Smooth muscle cell (in vitro differentiated cells): ENCODE data around the gene HDAC4. TPM values are rescaled to one million over a fixed set of nuclear protein-coding genes. Genes with fewer than 3 reads are reported as not detected.

ENCODE experiments used
- DNase-seq: peaks from one replicate; lab custom pipeline; 2025; ENCODE audit not compliant: unreplicated experiment; lab: John Stamatoyannopoulos, UW
- H2AFZ ChIP-seq: fragments of 200-600 bp; sonication (generic); 2 replicates; pipeline ENCODE4 v1.6.0; 2016; ENCODE audit warnings: antibody characterized with exemption, low read depth, mild to moderate bottlenecking
- H3F3A ChIP-seq: fragments of 200-600 bp; sonication (generic); 2 replicates; pipeline ENCODE4 v1.6.0; 2017; ENCODE audit warnings: antibody characterized with exemption, low read depth
- H3K27ac ChIP-seq: fragments of 200-600 bp; sonication (generic); 2 replicates; pipeline ENCODE4 v1.5.1; 2016; ENCODE audit warnings: low read depth, mild to moderate bottlenecking
- H3K27me3 ChIP-seq: fragments of 200-600 bp; sonication (generic); 2 replicates; pipeline ENCODE4 v1.6.1; 2016; ENCODE audit warnings: low read depth, mild to moderate bottlenecking
- H3K36me3 ChIP-seq: fragments of 200-600 bp; sonication (generic); 2 replicates; pipeline ENCODE4 v1.5.1; 2016; ENCODE audit warnings: low read depth
- H3K4me1 ChIP-seq: fragments of 200-600 bp; sonication (generic); 2 replicates; pipeline ENCODE4 v1.5.1; 2016; ENCODE audit warnings: low read depth
- H3K4me2 ChIP-seq: fragments of 200-600 bp; sonication (generic); 2 replicates; pipeline ENCODE4 v1.6.0; 2016; ENCODE audit warnings: mild to moderate bottlenecking
- H3K4me3 ChIP-seq: fragments of 200-600 bp; sonication (generic); 2 replicates; pipeline ENCODE4 v1.5.1; 2016; ENCODE audit warnings: mild to moderate bottlenecking
- H3K79me2 ChIP-seq: fragments of 200-600 bp; sonication (generic); 2 replicates; pipeline ENCODE4 v1.6.0; 2016; ENCODE audit warnings: low read depth, mild to moderate bottlenecking
- H3K9ac ChIP-seq: fragments of 200-600 bp; sonication (generic); 2 replicates; pipeline ENCODE4 v1.6.0; 2016; ENCODE audit warnings: low read depth
- H3K9me3 ChIP-seq: fragments of 200-600 bp; sonication (generic); replicated peaks from 2 replicates; pipeline ENCODE4 v1.5.1; 2016; ENCODE audit warnings: low read depth
- H4K20me1 ChIP-seq: fragments of 200-600 bp; sonication (generic); 2 replicates; pipeline ENCODE4 v1.6.0; 2016; ENCODE audit warnings: low read depth
- WGBS: methylation state at CpG from one replicate; pipeline ENCODE4 v1.1.7; 2016; ENCODE audit warnings: low lambda C conversion rate; 5-methylcytosine and 5-hydroxymethylcytosine counted together
- polyA plus RNA-seq: library from polyadenylated mRNA; unstranded; fragments of >200 nt; fragmentation: Nextera tagmentation; extraction: Ambion mirVana; gene quantifications from 2 replicates; pipeline ENCODE4 v1.2.1, GENCODE V29; 2016
- total RNA-seq: library from RNA; depleted of rRNA; stranded (reverse); fragments of >200 nt; gene quantifications from 2 replicates; pipeline ENCODE4 v1.2.3, GENCODE V29; 2014
- TF ChIP-seq, protein P1 (sequence below): fragments of 200-600 bp; sonication (generic); IDR thresholded peaks from 2 replicates; pipeline ENCODE4 v1.5.1; 2017; ENCODE audit warnings: borderline replicate concordance, mild to moderate bottlenecking, antibody characterized with exemption; ENCODE audit not compliant: insufficient read depth, poor library complexity, severe bottlenecking

Gene HDAC4
- total and polyA plus RNA-seq, 2 experiments from 2014 or later = 6.2 to 35.7 TPM

DNA sequence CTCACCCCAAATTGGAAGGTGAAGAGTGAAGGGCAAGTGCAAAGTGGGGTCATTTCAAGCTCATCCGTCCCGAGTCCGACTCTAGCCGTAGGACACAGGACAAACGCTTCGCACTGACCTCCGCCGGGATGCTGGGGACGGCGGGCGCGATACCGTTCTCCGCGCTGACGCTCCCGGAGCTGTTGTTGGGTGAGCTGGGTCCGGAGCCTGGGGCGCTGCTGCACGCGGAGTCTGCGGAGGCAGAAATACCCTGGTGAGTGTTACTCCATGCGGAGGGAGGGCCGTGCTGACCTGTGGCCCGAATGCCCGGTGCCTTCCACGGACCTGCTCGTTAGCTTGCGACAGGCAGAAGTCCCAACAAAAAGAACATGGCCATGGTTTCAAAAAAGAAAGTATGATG, 261.3 kb downstream of the HDAC4 start:
- H3K9ac ChIP-seq = no peak overlapping the region
- no peaks in the 10 kb centered on the region for H3K4me1 ChIP-seq
- H3K27me3 ChIP-seq = no peaks in the 10 kb centered on the region
- H3K79me2 ChIP-seq = no peaks in the 10 kb centered on the region
- no peak overlapping the region for H3K4me2 ChIP-seq
- H3K4me3 ChIP-seq = no peak overlapping the region
- no peak overlapping the region for H3K27ac ChIP-seq
- no peaks in the 10 kb centered on the region for H3K9me3 ChIP-seq
- WGBS = 97% methylated on average over 29 of the region's 29 CpGs
- no peaks in the 10 kb centered on the region for H4K20me1 ChIP-seq
- DNase-seq = no peak
- no peaks in the 10 kb centered on the region for H3F3A ChIP-seq
- TF ChIP-seq, protein P1, sequence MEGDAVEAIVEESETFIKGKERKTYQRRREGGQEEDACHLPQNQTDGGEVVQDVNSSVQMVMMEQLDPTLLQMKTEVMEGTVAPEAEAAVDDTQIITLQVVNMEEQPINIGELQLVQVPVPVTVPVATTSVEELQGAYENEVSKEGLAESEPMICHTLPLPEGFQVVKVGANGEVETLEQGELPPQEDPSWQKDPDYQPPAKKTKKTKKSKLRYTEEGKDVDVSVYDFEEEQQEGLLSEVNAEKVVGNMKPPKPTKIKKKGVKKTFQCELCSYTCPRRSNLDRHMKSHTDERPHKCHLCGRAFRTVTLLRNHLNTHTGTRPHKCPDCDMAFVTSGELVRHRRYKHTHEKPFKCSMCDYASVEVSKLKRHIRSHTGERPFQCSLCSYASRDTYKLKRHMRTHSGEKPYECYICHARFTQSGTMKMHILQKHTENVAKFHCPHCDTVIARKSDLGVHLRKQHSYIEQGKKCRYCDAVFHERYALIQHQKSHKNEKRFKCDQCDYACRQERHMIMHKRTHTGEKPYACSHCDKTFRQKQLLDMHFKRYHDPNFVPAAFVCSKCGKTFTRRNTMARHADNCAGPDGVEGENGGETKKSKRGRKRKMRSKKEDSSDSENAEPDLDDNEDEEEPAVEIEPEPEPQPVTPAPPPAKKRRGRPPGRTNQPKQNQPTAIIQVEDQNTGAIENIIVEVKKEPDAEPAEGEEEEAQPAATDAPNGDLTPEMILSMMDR = no peak
- no peaks in the 10 kb centered on the region for H3K36me3 ChIP-seq
- H2AFZ ChIP-seq = no peak overlapping the region

DNA sequence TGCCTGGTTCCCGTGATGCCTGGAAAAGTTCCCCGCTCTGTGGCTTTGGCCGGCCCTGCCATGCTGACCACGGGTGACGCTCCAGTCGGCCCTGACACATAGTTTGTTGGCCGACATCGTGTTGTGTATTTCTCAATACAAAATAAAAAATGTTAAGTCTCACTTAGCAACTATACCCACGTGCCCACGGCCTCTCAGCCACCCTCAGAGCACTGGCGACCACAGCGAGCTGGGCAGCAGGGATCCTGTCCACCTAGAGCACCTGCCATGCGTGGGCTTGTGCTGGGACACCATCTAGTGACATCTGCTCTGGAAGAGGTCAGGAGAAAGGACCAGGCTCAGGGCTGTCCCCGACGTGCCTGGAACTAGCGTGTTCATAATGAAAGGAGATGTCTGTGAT, 261.7 kb downstream of the HDAC4 start:
- Histone ChIP-seq H3K27me3 (no peaks in the 10 kb centered on the region), H3K4me2 (no peak overlapping the region), H3K9ac (no peak overlapping the region), H3K4me3 (no peak overlapping the region), H4K20me1 (no peaks in the 10 kb centered on the region), H2AFZ (no peak overlapping the region), H3F3A (no peaks in the 10 kb centered on the region), H3K27ac (no peak overlapping the region), H3K36me3 (no peaks in the 10 kb centered on the region), H3K4me1 (no peaks in the 10 kb centered on the region), H3K9me3 (no peaks in the 10 kb centered on the region), H3K79me2 (no peaks in the 10 kb centered on the region)
- TF ChIP-seq, protein P1 = no peak
- DNase-seq = no peak
- WGBS = 98% methylated on average over 16 of the region's 16 CpGs

DNA sequence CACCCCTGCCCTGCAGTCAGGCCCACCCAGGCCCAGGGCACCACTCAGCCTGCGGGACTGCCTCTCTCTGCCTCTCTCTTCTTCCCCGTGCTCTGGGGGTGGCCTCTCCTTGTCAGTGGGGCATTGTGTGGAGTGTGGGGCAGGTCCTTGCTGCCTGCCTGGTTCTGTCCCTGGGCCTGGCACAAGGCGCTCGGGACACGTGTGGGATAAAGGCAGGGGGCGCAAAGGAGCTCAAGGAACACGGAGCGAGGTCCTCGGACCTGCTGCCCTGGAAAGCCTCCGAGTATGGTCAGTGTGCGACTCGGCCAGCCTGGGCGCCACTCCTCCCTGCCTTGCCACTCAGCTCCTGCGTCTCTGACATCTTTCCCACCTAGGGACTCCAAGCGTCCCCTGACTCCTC, 262.2 kb downstream of the HDAC4 start:
- no peak for DNase-seq
- Histone ChIP-seq H3K27me3 (no peaks in the 10 kb centered on the region), H3K36me3 (no peaks in the 10 kb centered on the region), H3F3A (no peaks in the 10 kb centered on the region), H3K9me3 (no peaks in the 10 kb centered on the region), H3K4me2 (no peak overlapping the region), H3K4me3 (no peak overlapping the region), H3K4me1 (no peaks in the 10 kb centered on the region), H2AFZ (no peak overlapping the region), H3K9ac (no peak overlapping the region), H4K20me1 (no peaks in the 10 kb centered on the region), H3K27ac (no peak overlapping the region), H3K79me2 (no peaks in the 10 kb centered on the region)
- TF ChIP-seq, protein P1 = no peak
- 92% methylated on average over 15 of the region's 15 CpGs for WGBS

DNA sequence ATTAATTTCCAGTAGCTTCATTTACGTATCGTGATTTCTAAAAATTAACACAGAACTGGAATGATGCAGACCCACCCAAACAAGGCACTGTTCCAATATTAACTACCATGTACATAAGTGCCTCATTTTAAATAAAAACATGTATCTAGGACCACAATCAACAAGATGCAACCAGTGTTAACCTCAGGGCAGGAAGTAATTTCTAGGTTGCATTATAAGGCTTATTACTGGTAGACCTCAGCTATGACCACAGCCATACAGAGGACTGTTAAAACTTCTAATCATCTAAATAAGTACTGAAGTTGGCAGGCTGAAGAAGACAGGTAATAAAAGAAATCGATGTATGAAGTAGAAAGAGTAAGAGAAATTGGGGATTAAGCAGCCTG, 262.9 kb downstream of the HDAC4 start:
- H3K4me2 ChIP-seq = no peak overlapping the region
- no peak overlapping the region for H3K27ac ChIP-seq
- TF ChIP-seq, protein P1 = no peak
- H3F3A ChIP-seq = no peaks in the 10 kb centered on the region
- H3K79me2 ChIP-seq = no peaks in the 10 kb centered on the region
- H3K36me3 ChIP-seq = no peaks in the 10 kb centered on the region
- H3K9ac ChIP-seq = no peak overlapping the region
- no peak for DNase-seq
- H3K4me1 ChIP-seq = no peaks in the 10 kb centered on the region
- no peaks in the 10 kb centered on the region for H3K27me3 ChIP-seq
- no peaks in the 10 kb centered on the region for H3K9me3 ChIP-seq
- H4K20me1 ChIP-seq = no peaks in the 10 kb centered on the region
- no peak overlapping the region for H3K4me3 ChIP-seq
- H2AFZ ChIP-seq = no peak overlapping the region
- 96% methylated on average over 3 of the region's 3 CpGs for WGBS
